DND-41 (cell line): ENCODE results near the gene LBX2.

Experiments
- ATAC-seq: fragments of 200-7000 bp; cut with Tn5 transposase; 3 replicates; pipeline ENCODE4 v1.9.1; 2021; ENCODE audit warnings: low read depth; ENCODE audit not compliant: insufficient read depth
- DNase-seq: peaks from one replicate; pipeline ENCODE4 v3.0.0-alpha.2; 2020
- H2AFZ ChIP-seq: 2 replicates; pipeline ENCODE4 v1.6.0; 2012; ENCODE audit warnings: low read depth, low read length
- H3K27ac ChIP-seq: 2 replicates; pipeline ENCODE4 v1.5.1; 2012; ENCODE audit warnings: low read length, inconsistent platforms
- H3K27me3 ChIP-seq: fragments of 200-600 bp; sonication (generic); 2 replicates; pipeline ENCODE4 v1.6.0; 2012; ENCODE audit warnings: low read length, mild to moderate bottlenecking, inconsistent platforms; ENCODE audit not compliant: insufficient read depth, poor library complexity
- H3K36me3 ChIP-seq: 2 replicates; pipeline ENCODE4 v1.5.1; 2012; ENCODE audit warnings: low read length, inconsistent platforms; ENCODE audit not compliant: insufficient read depth
- H3K4me1 ChIP-seq: 2 replicates; pipeline ENCODE4 v1.5.1; 2012; ENCODE audit warnings: mild to moderate bottlenecking, low read length; ENCODE audit not compliant: insufficient read depth
- H3K4me2 ChIP-seq: 2 replicates; pipeline ENCODE4 v1.6.0; 2012; ENCODE audit warnings: mild to moderate bottlenecking, moderate library complexity, low read length, inconsistent platforms; ENCODE audit not compliant: insufficient read depth
- H3K4me3 ChIP-seq, 2 experiments: fragments of 200-600 bp in 1 of 2; shearing (Covaris generic) in 1 of 2; 2 replicates each; pipeline ENCODE4 v1.5.1; 2012 to 2016; ENCODE audit warnings: inconsistent platforms in 2 of 2, low read length in 2 of 2, mild to moderate bottlenecking in 2 of 2, low read depth in 1 of 2, moderate library complexity in 1 of 2
- H3K79me2 ChIP-seq: 2 replicates; pipeline ENCODE4 v1.6.0; 2012; ENCODE audit warnings: low read length, inconsistent platforms; ENCODE audit not compliant: insufficient read depth
- H3K9ac ChIP-seq: 2 replicates; pipeline ENCODE4 v1.6.0; 2012; ENCODE audit warnings: low read depth, mild to moderate bottlenecking, inconsistent platforms, low read length, moderate library complexity
- H3K9me3 ChIP-seq: 2 replicates; pipeline ENCODE4 v1.5.1; 2012; ENCODE audit warnings: low read length, moderate library complexity, mild to moderate bottlenecking, inconsistent platforms; ENCODE audit not compliant: insufficient read depth, severe bottlenecking
- H4K20me1 ChIP-seq: 2 replicates; pipeline ENCODE4 v1.6.0; 2012; ENCODE audit warnings: low read length; ENCODE audit not compliant: insufficient read depth
- EZH2 ChIP-seq: IDR thresholded peaks from 3 replicates; pipeline ENCODE4 v1.6.1; 2012; ENCODE audit warnings: borderline replicate concordance, low read depth, mild to moderate bottlenecking, moderate library complexity, low read length, inconsistent platforms; ENCODE audit not compliant: severe bottlenecking
- TF ChIP-seq, protein P1 (sequence below): IDR thresholded peaks from 2 replicates; pipeline ENCODE4 v1.5.1; 2012; ENCODE audit warnings: borderline replicate concordance, low read length, moderate library complexity, mild to moderate bottlenecking; ENCODE audit not compliant: poor library complexity, severe bottlenecking; ENCODE audit errors: extremely low read depth

LBX2 gene

DNA sequence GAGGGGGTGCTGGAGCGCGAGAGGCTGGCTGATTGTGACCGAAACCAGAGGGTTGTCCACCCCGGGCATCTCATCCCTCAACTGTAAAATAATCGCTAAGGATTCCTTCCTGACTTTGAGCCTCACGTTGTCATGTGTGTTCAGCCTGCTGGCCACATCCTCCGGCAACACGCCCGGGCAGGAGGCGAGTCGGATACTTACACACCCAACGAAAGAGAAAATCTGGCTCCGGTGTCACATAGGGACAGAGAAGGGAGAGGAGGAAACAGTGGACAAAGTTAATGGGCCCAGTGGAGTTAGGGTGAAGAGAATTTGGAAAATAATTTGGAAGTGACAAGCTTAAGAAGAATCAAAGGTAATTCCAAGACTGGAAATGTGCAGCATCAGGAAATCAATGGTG is 17.2 kb upstream of the LBX2 start:
- Histone ChIP-seq H3K79me2 (no peaks in the 10 kb centered on the region), H3K9me3 (no peaks in the 10 kb centered on the region), H3K4me2 (no peak overlapping the region), H3K27me3 (peaks cover 28% of the 10 kb centered on the region), H3K4me1 (peaks cover 7% of the 10 kb centered on the region; the same call in 1 of the 2 replicates), H3K27ac (no peak overlapping the region), H4K20me1 (no peaks in the 10 kb centered on the region), H3K4me3 (no peak overlapping the region), H3K9ac (no peak overlapping the region), H3K36me3 (no peaks in the 10 kb centered on the region), H2AFZ (no peak overlapping the region)
- no peak for DNase-seq
- no peak for ATAC-seq
- TF ChIP-seq, protein P1, sequence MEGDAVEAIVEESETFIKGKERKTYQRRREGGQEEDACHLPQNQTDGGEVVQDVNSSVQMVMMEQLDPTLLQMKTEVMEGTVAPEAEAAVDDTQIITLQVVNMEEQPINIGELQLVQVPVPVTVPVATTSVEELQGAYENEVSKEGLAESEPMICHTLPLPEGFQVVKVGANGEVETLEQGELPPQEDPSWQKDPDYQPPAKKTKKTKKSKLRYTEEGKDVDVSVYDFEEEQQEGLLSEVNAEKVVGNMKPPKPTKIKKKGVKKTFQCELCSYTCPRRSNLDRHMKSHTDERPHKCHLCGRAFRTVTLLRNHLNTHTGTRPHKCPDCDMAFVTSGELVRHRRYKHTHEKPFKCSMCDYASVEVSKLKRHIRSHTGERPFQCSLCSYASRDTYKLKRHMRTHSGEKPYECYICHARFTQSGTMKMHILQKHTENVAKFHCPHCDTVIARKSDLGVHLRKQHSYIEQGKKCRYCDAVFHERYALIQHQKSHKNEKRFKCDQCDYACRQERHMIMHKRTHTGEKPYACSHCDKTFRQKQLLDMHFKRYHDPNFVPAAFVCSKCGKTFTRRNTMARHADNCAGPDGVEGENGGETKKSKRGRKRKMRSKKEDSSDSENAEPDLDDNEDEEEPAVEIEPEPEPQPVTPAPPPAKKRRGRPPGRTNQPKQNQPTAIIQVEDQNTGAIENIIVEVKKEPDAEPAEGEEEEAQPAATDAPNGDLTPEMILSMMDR, result no peak
- TF ChIP-seq EZH2, result no peak

DNA sequence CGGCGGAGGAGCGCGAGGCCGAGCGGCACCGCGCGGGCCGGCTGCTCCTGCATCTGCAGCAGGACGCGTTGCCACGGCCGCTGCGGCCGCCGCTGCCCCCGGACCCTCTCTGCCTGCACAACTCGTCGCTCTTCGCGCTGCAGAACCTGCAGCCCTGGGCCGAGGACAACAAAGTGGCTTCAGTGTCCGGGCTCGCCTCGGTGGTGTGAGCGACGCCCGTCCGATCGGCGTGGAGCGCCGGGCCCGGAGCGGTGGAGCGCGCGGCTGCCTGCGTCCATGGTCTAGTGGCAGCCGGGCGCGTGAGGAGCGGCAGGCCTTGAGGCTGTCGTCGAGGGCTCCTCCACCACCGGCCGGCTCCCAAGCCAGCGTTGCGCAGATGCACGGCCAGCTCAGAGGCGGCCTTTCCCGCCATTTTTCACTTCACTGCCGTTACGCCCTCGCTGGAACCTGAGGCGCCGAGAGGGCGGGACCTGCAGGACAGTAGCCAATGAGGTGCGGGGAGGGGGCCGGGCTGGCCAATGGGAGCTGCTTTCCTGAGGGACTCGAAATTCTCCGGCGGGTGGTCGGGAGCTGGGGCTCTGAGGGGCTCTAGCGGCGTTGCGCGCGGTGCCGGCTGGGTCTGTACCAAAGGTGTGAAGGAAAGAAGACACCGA is 16.7 kb upstream of the LBX2 start:
- no peak overlapping the region for H2AFZ ChIP-seq
- H3K36me3 ChIP-seq, result no peaks in the 10 kb centered on the region
- ATAC-seq, result no peak

DNA sequence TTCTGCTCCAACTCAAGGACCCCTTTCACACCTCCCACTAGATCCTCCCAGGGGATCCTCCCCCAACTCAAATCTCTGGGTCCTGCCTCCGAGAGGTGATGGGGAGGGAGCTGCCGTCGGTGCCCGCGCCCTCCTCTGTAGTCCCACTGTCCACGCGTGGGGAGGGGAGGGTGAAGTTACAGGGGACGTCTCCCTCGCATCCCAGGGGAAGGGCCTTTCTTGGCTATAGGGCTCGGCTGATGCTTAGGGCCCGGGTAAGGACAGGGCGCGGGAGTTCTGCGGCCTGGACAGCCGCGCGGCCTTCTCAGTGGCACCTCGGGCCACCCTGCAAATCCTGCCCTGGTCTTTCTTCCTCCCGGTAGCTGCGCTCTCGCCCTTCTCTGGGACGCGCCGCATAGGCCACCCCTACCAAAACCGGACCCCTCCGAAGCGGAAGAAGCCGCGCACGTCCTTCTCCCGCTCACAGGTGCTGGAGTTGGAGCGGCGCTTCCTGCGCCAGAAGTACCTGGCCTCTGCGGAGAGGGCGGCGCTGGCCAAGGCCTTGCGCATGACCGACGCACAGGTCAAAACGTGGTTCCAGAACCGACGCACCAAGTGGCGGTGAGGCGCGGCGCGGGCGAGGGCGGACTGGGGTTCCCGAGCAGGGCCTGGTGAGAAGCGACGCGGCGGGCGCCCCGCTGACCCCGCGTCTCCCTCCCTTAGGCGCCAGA is 16.0 kb upstream of the LBX2 start:
- Histone ChIP-seq H3K9ac (no peak overlapping the region), H3K4me3 (no peak overlapping the region), H2AFZ (no peak overlapping the region), H3K9me3 (no peaks in the 10 kb centered on the region), H3K36me3 (no peaks in the 10 kb centered on the region), H4K20me1 (no peaks in the 10 kb centered on the region), H3K4me1 (peaks cover 7% of the 10 kb centered on the region; the same call in 1 of the 2 replicates), H3K27me3 (peaks cover 28% of the 10 kb centered on the region), H3K4me2 (no peak overlapping the region), H3K27ac (no peak overlapping the region), H3K79me2 (no peaks in the 10 kb centered on the region)
- no peak for TF ChIP-seq EZH2
- TF ChIP-seq, protein P1, result no peak
- DNase-seq, result no peak
- ATAC-seq, result no peak

More for the DNA sequence above, 16.7 kb upstream of the LBX2 start:
- Histone ChIP-seq H3K4me2 (no peak overlapping the region), H3K9me3 (no peaks in the 10 kb centered on the region), H3K4me1 (peaks cover 7% of the 10 kb centered on the region; the same call in 1 of the 2 replicates), H4K20me1 (no peaks in the 10 kb centered on the region), H3K4me3 (no peak overlapping the region), H3K9ac (no peak overlapping the region), H3K27me3 (peaks cover 28% of the 10 kb centered on the region), H3K27ac (no peak overlapping the region), H3K79me2 (no peaks in the 10 kb centered on the region)
- TF ChIP-seq, protein P1, result no peak
- TF ChIP-seq EZH2, result no peak
- DNase-seq, result no peak
